ENCODE results near the gene CACNA2D2. TPM values are rescaled to one million over a fixed set of nuclear protein-coding genes. Genes with fewer than 3 reads are reported as not detected.

CACNA2D2 gene
- total RNA-seq, 1 donor from 2014 or later = 2.5 TPM

GRCh38 chr3:50444782-50445181 is 58.7 kb downstream of the CACNA2D2 start:
- no peak for DNase-seq (ENCODE audit: extremely low spot score in 2 of 2)
- Histone ChIP-seq H3K27me3 (no peaks in the 10 kb centered on the region), H3K27ac (no peak overlapping the region), H3K4me1 (no peaks in the 10 kb centered on the region), H3K4me3 (no peak overlapping the region), H3K36me3 (no peaks in the 10 kb centered on the region), H3K9me3 (no peaks in the 10 kb centered on the region)
- no peak for TF ChIP-seq POLR2A (IDR thresholded peaks at IDR 0.05)
- no peak for TF ChIP-seq POLR2AphosphoS5 (IDR thresholded peaks at IDR 0.05; ENCODE audit: insufficient read depth in 1 of 2, low read depth in 1 of 2)
- no peak for TF ChIP-seq CTCF (IDR thresholded peaks at IDR 0.05)
- intact Hi-C loops (cut with DNase I) = no loop called here

- H3K27ac ChIP-seq = no peak overlapping the region
- TF ChIP-seq POLR2AphosphoS5 (IDR thresholded peaks at IDR 0.05; ENCODE audit: insufficient read depth in 1 of 2, low read depth in 1 of 2) = no peak
- no peak for TF ChIP-seq POLR2A (IDR thresholded peaks at IDR 0.05)
- no peak for TF ChIP-seq CTCF (IDR thresholded peaks at IDR 0.05)
- intact Hi-C loops (cut with DNase I) = no loop called here
Measured at GRCh38 chr3:50444213-50444612, 59.2 kb downstream of the CACNA2D2 start.

GRCh38 chr3:50442945-50443579 is 60.4 kb downstream of the CACNA2D2 start:
- Histone ChIP-seq H3K4me3 (no peak overlapping the region), H3K9me3 (no peaks in the 10 kb centered on the region), H3K4me1 (no peaks in the 10 kb centered on the region), H3K27ac (no peak overlapping the region), H3K36me3 (no peaks in the 10 kb centered on the region), H3K27me3 (no peaks in the 10 kb centered on the region)
- TF ChIP-seq POLR2AphosphoS5 (IDR thresholded peaks at IDR 0.05; ENCODE audit: insufficient read depth in 1 of 2, low read depth in 1 of 2) = no peak
- TF ChIP-seq POLR2A (IDR thresholded peaks at IDR 0.05) = no peak
- no peak for TF ChIP-seq CTCF (IDR thresholded peaks at IDR 0.05)
- intact Hi-C loops (cut with DNase I) = no loop called here
- DNase-seq (ENCODE audit: extremely low spot score in 2 of 2) = no peak

More at GRCh38 chr3:50444213-50444612, 59.2 kb downstream of the CACNA2D2 start:
- Histone ChIP-seq H3K9me3 (no peaks in the 10 kb centered on the region), H3K36me3 (no peaks in the 10 kb centered on the region), H3K27me3 (no peaks in the 10 kb centered on the region), H3K4me1 (no peaks in the 10 kb centered on the region), H3K4me3 (no peak overlapping the region)
- no peak for DNase-seq (ENCODE audit: extremely low spot score in 2 of 2)

GRCh38 chr3:50441424-50442217 is 61.8 kb downstream of the CACNA2D2 start:
- no peak overlapping the region for H3K4me3 ChIP-seq
- intact Hi-C loops (cut with DNase I) = no loop called here
- DNase-seq (ENCODE audit: extremely low spot score in 2 of 2) = no peak
- no peak for TF ChIP-seq CTCF (IDR thresholded peaks at IDR 0.05)
- H3K27me3 ChIP-seq = no peaks in the 10 kb centered on the region
- no peaks in the 10 kb centered on the region for H3K36me3 ChIP-seq
- no peaks in the 10 kb centered on the region for H3K4me1 ChIP-seq
- no peak overlapping the region for H3K27ac ChIP-seq
- no peaks in the 10 kb centered on the region for H3K9me3 ChIP-seq

GRCh38 chr3:50436114-50436674 is 67.2 kb downstream of the CACNA2D2 start:
- no peaks in the 10 kb centered on the region for H3K27me3 ChIP-seq
- H3K27ac ChIP-seq = no peak overlapping the region
- H3K4me3 ChIP-seq = no peak overlapping the region
- intact Hi-C loops (cut with DNase I) = loop anchor here (5.0 kb wide), 1 partner anchor 116 kb away; no protein-coding TSS in a partner anchor
- no peaks in the 10 kb centered on the region for H3K9me3 ChIP-seq
- H3K36me3 ChIP-seq = no peaks in the 10 kb centered on the region
- TF ChIP-seq POLR2AphosphoS5 (IDR thresholded peaks at IDR 0.05; ENCODE audit: insufficient read depth in 1 of 2, low read depth in 1 of 2) = no peak
- TF ChIP-seq CTCF (IDR thresholded peaks at IDR 0.05) = peak; percentile 40 to 58 (median 43)
- DNase-seq (ENCODE audit: extremely low spot score in 2 of 2) = no peak
- H3K4me1 ChIP-seq = no peaks in the 10 kb centered on the region
